ENCODE data around the gene ANKFN1.

ANKFN1 gene, protein sequence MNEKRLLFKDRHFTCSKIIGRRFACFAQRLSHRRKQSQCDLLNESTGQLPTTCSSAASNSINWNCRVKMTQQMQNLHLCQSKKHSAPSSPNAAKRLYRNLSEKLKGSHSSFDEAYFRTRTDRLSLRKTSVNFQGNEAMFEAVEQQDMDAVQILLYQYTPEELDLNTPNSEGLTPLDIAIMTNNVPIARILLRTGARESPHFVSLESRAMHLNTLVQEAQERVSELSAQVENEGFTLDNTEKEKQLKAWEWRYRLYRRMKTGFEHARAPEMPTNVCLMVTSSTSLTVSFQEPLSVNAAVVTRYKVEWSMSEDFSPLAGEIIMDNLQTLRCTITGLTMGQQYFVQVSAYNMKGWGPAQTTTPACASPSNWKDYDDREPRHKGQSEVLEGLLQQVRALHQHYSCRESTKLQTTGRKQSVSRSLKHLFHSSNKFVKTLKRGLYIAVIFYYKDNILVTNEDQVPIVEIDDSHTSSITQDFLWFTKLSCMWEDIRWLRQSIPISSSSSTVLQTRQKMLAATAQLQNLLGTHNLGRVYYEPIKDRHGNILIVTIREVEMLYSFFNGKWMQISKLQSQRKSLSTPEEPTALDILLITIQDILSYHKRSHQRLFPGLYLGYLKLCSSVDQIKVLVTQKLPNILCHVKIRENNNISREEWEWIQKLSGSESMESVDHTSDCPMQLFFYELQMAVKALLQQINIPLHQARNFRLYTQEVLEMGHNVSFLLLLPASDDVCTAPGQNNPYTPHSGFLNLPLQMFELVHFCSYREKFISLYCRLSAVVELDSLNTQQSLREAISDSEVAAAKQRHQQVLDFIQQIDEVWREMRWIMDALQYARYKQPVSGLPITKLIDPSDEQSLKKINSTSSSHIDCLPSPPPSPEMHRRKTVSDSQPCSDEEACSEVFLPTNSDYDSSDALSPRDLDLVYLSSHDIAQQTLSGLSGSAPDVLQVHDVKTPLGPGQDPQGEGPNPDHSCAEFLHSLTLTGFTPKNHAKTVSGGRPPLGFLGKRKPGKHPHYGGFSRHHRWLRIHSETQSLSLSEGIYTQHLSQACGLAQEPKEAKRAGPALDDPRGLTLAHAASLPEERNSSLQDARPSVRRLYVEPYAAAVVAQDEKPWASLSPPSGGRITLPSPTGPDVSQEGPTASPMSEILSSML

GRCh38 chr17:56152874-56153602, at the start of gene ANKFN1:
Gene ANKFN1, plus strand, starts transcription at chr17:56153475. Its CDS starts 59,193 bp downstream, at chr17:56212668.
- no peak within 1 kb of the TSS for H3K27ac ChIP-seq
- TF ChIP-seq CTCF (IDR thresholded peaks at IDR 0.05) (no peak), ZFX (IDR thresholded peaks at IDR 0.05; ENCODE audit: borderline replicate concordance) (no peak)

- no peak for TF ChIP-seq CTCF (IDR thresholded peaks at IDR 0.05)
- no peak for TF ChIP-seq ZFX (IDR thresholded peaks at IDR 0.05; ENCODE audit: borderline replicate concordance)
Measured at GRCh38 chr17:56108811-56109284, 44.4 kb upstream of the ANKFN1 start.

DNA sequence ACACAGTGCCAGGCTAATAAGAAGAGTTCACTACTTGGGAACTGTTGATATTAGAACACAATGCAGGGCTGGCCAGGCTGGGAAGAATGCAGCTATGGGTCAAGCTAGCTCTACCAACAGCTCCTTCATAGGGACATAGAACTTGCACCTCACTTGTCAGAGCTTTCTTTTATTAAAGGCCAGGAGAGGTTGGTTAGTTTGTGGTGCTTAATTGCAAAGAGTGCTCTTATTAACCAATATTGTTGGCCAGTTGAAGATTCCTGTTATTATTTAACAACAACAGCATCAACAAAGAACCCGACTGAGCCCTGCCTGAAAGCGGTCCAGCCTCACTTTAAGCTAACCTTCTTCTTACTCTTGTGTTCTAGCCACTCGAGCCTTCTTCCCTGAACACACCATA, 43.4 kb upstream of the ANKFN1 start:
- TF ChIP-seq CTCF (IDR thresholded peaks at IDR 0.05) (no peak), ZFX (IDR thresholded peaks at IDR 0.05; ENCODE audit: borderline replicate concordance) (no peak)
- H3K27ac ChIP-seq, result peak overlapping the region; percentile 79; the same call in 1 of the 2 replicates

More at GRCh38 chr17:56108811-56109284, 44.4 kb upstream of the ANKFN1 start:
- H3K27ac ChIP-seq, result peak overlapping the region; percentile 79

- peak overlapping the region; percentile 79; the same call in 1 of the 2 replicates for H3K27ac ChIP-seq
- TF ChIP-seq ZFX (IDR thresholded peaks at IDR 0.05; ENCODE audit: borderline replicate concordance), result no peak
- no peak for TF ChIP-seq CTCF (IDR thresholded peaks at IDR 0.05)
Measured at GRCh38 chr17:56110463-56111135, 42.7 kb upstream of the ANKFN1 start.

DNA sequence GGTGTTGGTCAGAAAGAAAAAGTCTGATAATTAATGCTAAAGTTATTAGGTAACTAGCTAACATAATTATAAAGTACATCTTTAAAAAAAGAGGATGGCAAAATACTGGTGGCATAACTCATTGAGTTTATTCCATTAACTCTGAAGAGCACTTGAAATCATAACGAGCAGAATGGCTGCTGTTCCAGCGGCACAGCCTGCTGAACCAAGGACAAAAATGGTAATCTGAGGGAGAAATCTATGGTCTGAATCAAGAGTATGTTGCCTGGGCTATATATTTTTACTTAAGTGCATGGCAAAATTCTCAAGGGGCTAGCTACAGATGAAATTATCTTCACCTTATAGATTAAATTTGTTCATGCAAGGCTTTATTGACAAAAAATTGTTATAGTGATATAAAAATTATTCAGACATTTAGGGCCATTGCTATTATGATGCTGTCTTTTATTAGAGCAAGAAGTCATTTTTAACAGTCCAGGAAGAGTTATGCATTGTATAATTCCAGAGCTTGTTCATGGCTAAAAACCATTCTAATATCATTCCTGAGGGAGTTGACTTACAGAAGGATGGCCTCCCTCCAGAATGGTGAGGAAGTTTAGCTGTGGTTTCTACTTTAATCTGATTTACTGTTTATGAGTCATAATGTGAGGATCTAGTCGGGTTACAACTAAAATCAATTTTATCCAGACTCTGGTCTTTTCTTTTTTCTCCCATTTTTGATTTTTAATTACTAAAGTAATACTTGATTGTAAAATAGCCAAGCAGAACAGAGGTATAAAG, 41.4 kb upstream of the ANKFN1 start:
- TF ChIP-seq CTCF (IDR thresholded peaks at IDR 0.05) (no peak), ZFX (IDR thresholded peaks at IDR 0.05; ENCODE audit: borderline replicate concordance) (no peak)
- no peak overlapping the region for H3K27ac ChIP-seq

Measured in 22Rv1 (cell line).